Ectodermal cell (in vitro differentiated cells): ENCODE data around the gene PEX16.
"Not testable (repeated sequence)": the region's sequence is repeated elsewhere in the genome, so short reads cannot be mapped to it uniquely, and the experiment has no call there.

Experiments used
- H3K27ac ChIP-seq: 2 replicates; pipeline ENCODE4 v1.7.0; 2013; ENCODE audit warnings: mild to moderate bottlenecking, low read depth, low read length; ENCODE audit not compliant: insufficient read depth, poor library complexity, severe bottlenecking
- H3K27me3 ChIP-seq: 2 replicates; pipeline ENCODE4 v1.7.0; 2013; ENCODE audit warnings: mild to moderate bottlenecking, low read length; ENCODE audit not compliant: insufficient read depth, control insufficient read depth, poor library complexity, severe bottlenecking
- H3K36me3 ChIP-seq: one replicate; pipeline ENCODE4 v1.7.0; 2013; ENCODE audit warnings: low read length; ENCODE audit not compliant: control insufficient read depth, insufficient read depth
- H3K4me1 ChIP-seq: one replicate; pipeline ENCODE4 v1.7.0; 2013; ENCODE audit warnings: low read length; ENCODE audit not compliant: control insufficient read depth, insufficient read depth
- H3K4me3 ChIP-seq: 2 replicates; pipeline ENCODE4 v1.7.0; 2013; ENCODE audit warnings: low read depth, low read length, control low read depth; ENCODE audit not compliant: insufficient read depth
- H3K9me3 ChIP-seq: 2 replicates; pipeline ENCODE4 v1.7.0; 2013; ENCODE audit warnings: mild to moderate bottlenecking, low read length, moderate library complexity; ENCODE audit not compliant: control insufficient read depth
- WGBS, 2 experiments: methylation state at CpG; one replicate each; pipeline ENCODE4 v1.1.7; 2013; ENCODE audit warnings: missing lambda C conversion rate in 2 of 2; 5-methylcytosine and 5-hydroxymethylcytosine counted together

PEX16 gene

GRCh38 chr11:45906096-45906682 is 11.5 kb downstream of the PEX16 start:
- Histone ChIP-seq H3K36me3 (peaks cover 14% of the 10 kb centered on the region), H3K4me1 (peaks cover 4% of the 10 kb centered on the region), H3K4me3 (no peak overlapping the region), H3K9me3 (no peaks in the 10 kb centered on the region), H3K27ac (no peak overlapping the region), H3K27me3 (peaks cover 2% of the 10 kb centered on the region)
- WGBS, 2 experiments, result 90 to 92% methylated on average over 19 of the region's 19 CpGs

GRCh38 chr11:45905576-45905975 is 12.1 kb downstream of the PEX16 start:
- not testable (repeated sequence) for H3K36me3 ChIP-seq, H3K27ac ChIP-seq, H3K9me3 ChIP-seq, H3K4me3 ChIP-seq, H3K27me3 ChIP-seq, H3K4me1 ChIP-seq
- WGBS, 2 experiments, result 95 to 96% methylated on average over 6 of the region's 6 CpGs

- Histone ChIP-seq H3K4me3 (no peak overlapping the region), H3K4me1 (peaks cover 8% of the 10 kb centered on the region), H3K9me3 (no peaks in the 10 kb centered on the region), H3K36me3 (peaks cover 7% of the 10 kb centered on the region), H3K27ac (no peak overlapping the region), H3K27me3 (peaks cover 11% of the 10 kb centered on the region)
- 95% methylated on average over 19 of the region's 19 CpGs for WGBS, 2 experiments
Measured at GRCh38 chr11:45905095-45905494, 12.6 kb downstream of the PEX16 start.

GRCh38 chr11:45904309-45904915 is 13.3 kb downstream of the PEX16 start:
- Histone ChIP-seq H3K9me3 (no peaks in the 10 kb centered on the region), H3K4me1 (peaks cover 8% of the 10 kb centered on the region), H3K27me3 (peaks cover 11% of the 10 kb centered on the region), H3K36me3 (peaks cover 1% of the 10 kb centered on the region), H3K27ac (no peak overlapping the region), H3K4me3 (no peak overlapping the region)
- WGBS, 2 experiments, result 93 to 94% methylated on average over 15 of the region's 15 CpGs

- WGBS, 2 experiments, result 95 to 96% methylated on average over 56 of the region's 56 CpGs
- Histone ChIP-seq H3K4me3 (no peak overlapping the region), H3K4me1 (peaks cover 16% of the 10 kb centered on the region), H3K27ac (no peak overlapping the region), H3K9me3 (no peaks in the 10 kb centered on the region), H3K27me3 (peaks cover 11% of the 10 kb centered on the region), H3K36me3 (no peaks in the 10 kb centered on the region)
Measured at GRCh38 chr11:45902452-45903380, 15.0 kb downstream of the PEX16 start.

- Histone ChIP-seq H3K36me3 (no peaks in the 10 kb centered on the region), H3K4me3 (no peak overlapping the region), H3K27me3 (peaks cover 17% of the 10 kb centered on the region), H3K27ac (no peak overlapping the region), H3K9me3 (no peaks in the 10 kb centered on the region), H3K4me1 (peaks cover 21% of the 10 kb centered on the region)
- WGBS, 2 experiments, result 88 to 90% methylated on average over 6 of the region's 6 CpGs
Measured at GRCh38 chr11:45901626-45902025, 16.1 kb downstream of the PEX16 start.

- H3K27ac ChIP-seq, result no peak overlapping the region
- no peaks in the 10 kb centered on the region for H3K36me3 ChIP-seq
- peaks cover 26% of the 10 kb centered on the region for H3K4me1 ChIP-seq
- H3K27me3 ChIP-seq, result peaks cover 17% of the 10 kb centered on the region
- H3K4me3 ChIP-seq, result peak overlapping the region; percentile 48
- no peaks in the 10 kb centered on the region for H3K9me3 ChIP-seq
- WGBS, 2 experiments, result 22 to 25% methylated on average over 8 of the region's 8 CpGs
Measured at GRCh38 chr11:45900916-45901617, 16.6 kb downstream of the PEX16 start.

- Histone ChIP-seq H3K4me1 (peaks cover 28% of the 10 kb centered on the region), H3K4me3 (peak overlapping the region; percentile 48), H3K27me3 (peaks cover 17% of the 10 kb centered on the region)
- H3K36me3 ChIP-seq, H3K27ac ChIP-seq, H3K9me3 ChIP-seq: not testable (repeated sequence)
- WGBS, 2 experiments, result 2 to 3% methylated on average over 30 to 32 of the region's 59 CpGs
Measured at GRCh38 chr11:45900175-45900800, 17.4 kb downstream of the PEX16 start.

GRCh38 chr11:45899448-45900174 is 18.1 kb downstream of the PEX16 start:
- Histone ChIP-seq H3K27me3 (peaks cover 17% of the 10 kb centered on the region), H3K4me1 (peaks cover 28% of the 10 kb centered on the region)
- WGBS, 2 experiments, result 1% methylated on average over 59 to 61 of the region's 62 CpGs

More at GRCh38 chr11:45899448-45900174, 18.1 kb downstream of the PEX16 start:
- Histone ChIP-seq H3K4me3 (peak overlapping the region; percentile 48), H3K27ac (peak overlapping the region; percentile 94), H3K9me3 (no peaks in the 10 kb centered on the region), H3K36me3 (no peaks in the 10 kb centered on the region)
